GM13976 (cell line): ENCODE results near the gene GARNL3.

ENCODE experiments used
- DNase-seq: peaks from one replicate; pipeline ENCODE4 v3.0.0; 2012; ENCODE audit warnings: low spot score
- CTCF ChIP-seq: IDR thresholded peaks from 2 replicates; pipeline ENCODE4 v1.5.1; 2012; ENCODE audit warnings: borderline replicate concordance, mild to moderate bottlenecking; ENCODE audit not compliant: insufficient read depth; ENCODE audit errors: extremely low read depth, missing control alignments, control extremely low read depth
- in situ Hi-C: fragments of 300-500 bp; cut with MboI; formaldehyde crosslinking; loops from one replicate; pipeline ENCODE4 v1.12.0; 2022; ENCODE audit warnings: low sequenced_read_pairs, mixed read lengths, inconsistent platforms; ENCODE audit not compliant: unreplicated experiment

GARNL3 gene

GRCh38 chr9:127233550-127233949 lies 31.0 kb upstream of the GARNL3 start:
- DNase-seq, result no peak
- in situ Hi-C loops, result no loop called here
- no peak for TF ChIP-seq CTCF

- no peak for TF ChIP-seq CTCF
- in situ Hi-C loops, result no loop called here
- DNase-seq, result no peak
These were observed 30.6 kb upstream of the GARNL3 start for GRCh38 chr9:127233989-127234388.

GRCh38 chr9:127237801-127238200 lies 26.8 kb upstream of the GARNL3 start:
- no peak for TF ChIP-seq CTCF
- DNase-seq, result no peak
- in situ Hi-C loops, result no loop called here

GRCh38 chr9:127241354-127241753 lies 23.2 kb upstream of the GARNL3 start:
- in situ Hi-C loops, result no loop called here
- no peak for DNase-seq
- no peak for TF ChIP-seq CTCF

GRCh38 chr9:127244609-127245601 lies 19.7 kb upstream of the GARNL3 start:
- in situ Hi-C loops, result no loop called here
- no peak for TF ChIP-seq CTCF
- peak; percentile 97 for DNase-seq

- TF ChIP-seq CTCF, result no peak
- in situ Hi-C loops, result no loop called here
- no peak for DNase-seq
These were observed 18.9 kb upstream of the GARNL3 start for GRCh38 chr9:127245637-127246164.
